ENCODE data around the gene ZBTB7C. TPM values are rescaled to one million over a fixed set of nuclear protein-coding genes. Genes with fewer than 3 reads are reported as not detected.
A peak's percentile ranks its signal among the peaks of the same experiment; 100 is the strongest.

ZBTB7C gene
- 10 to 100 TPM in 1 of 3 donors, 1 to 10 TPM in 2; 5.6 to 26.5 (median 6.1) TPM for total RNA-seq

DNA sequence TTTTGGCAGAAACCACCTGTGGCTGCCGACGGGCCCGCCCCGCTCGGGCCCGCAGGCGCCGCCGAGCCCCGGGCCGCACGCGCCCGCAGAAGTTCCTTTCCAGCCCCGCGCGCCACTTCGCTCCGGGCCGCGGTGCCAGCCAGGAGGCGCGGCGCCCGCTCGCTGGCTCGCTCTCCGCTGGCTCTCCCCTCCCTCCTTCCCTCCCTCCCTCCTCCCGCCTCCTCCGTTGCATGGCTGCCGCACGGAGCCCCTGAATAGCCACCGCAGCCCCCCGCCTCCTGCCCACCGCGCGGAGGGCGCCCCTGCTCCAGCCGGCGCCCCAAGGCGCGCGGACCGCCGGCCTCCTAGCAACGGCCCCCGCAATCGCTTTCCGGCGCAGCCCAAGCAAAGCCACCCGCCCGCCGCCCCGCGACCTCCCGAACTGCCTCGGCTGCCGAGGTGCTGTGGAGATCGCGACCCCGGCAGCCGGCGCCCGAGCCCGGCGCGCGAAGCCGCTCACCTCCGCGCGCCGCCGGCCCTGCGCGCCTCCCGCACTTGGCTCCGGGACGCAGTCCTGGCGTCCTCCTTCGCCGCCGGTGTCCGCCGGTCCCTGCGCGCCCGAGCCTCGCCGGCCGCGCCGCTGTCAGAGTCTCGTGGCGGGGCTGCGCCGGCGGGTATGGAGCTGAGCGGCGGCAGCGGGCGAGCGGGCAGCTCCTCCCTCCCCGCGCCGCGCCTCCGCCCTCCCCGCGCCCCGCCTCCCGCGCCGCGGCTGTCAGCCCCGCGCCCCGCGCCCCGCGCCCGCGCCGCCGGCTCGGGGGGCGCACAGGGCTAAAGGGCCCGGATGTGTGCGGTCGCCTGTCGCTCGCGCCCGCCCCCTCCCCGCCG lies at the start of gene ZBTB7C:
Gene ZBTB7C, minus strand, starts transcription at position 657 of the 864 bp plus-strand sequence.
- DNase-seq (ENCODE audit: low spot score in 2 of 2): no peak
- Histone ChIP-seq H3K4me3 (peak within 1 kb of the TSS; percentile 72 to 80 (median 74)), H3K27me3 (no peaks in the 10 kb centered on the region), H3K4me1 (peaks cover 0 to 4% of the 10 kb centered on the region in 2 donors), H3K27ac (peak within 1 kb of the TSS; percentile 80 to 88), H3K9me3 (no peaks in the 10 kb centered on the region), H3K36me3 (no peaks in the 10 kb centered on the region)
- no peak for TF ChIP-seq POLR2A (IDR thresholded peaks at IDR 0.05)
- intact Hi-C loops (cut with DNase I; ENCODE audit: low total_unique reads): no loop called here

DNA sequence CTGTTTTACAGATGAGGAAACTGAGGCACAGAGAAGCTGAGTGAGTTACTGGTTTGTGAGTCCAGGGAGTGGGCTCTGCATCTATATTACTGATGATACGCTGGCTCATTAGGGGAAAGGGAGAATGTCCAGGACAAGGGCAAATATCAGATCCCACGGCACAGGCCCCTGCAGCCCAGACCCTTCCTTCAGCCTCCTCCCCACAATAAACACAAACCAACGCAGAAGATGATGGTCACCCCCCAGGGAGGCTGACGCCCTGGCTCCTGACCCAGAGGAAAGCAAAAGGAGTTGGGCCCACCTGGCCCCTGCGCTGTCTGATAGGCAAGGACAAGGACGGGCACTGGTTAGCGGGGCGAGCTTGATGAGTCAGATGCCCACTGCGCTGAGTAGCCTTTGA lies 47.7 kb upstream of the ZBTB7C start:
- TF ChIP-seq POLR2AphosphoS5 (IDR thresholded peaks at IDR 0.05) (no peak), POLR2A (IDR thresholded peaks at IDR 0.05) (no peak)
- TF ChIP-seq, protein P1, sequence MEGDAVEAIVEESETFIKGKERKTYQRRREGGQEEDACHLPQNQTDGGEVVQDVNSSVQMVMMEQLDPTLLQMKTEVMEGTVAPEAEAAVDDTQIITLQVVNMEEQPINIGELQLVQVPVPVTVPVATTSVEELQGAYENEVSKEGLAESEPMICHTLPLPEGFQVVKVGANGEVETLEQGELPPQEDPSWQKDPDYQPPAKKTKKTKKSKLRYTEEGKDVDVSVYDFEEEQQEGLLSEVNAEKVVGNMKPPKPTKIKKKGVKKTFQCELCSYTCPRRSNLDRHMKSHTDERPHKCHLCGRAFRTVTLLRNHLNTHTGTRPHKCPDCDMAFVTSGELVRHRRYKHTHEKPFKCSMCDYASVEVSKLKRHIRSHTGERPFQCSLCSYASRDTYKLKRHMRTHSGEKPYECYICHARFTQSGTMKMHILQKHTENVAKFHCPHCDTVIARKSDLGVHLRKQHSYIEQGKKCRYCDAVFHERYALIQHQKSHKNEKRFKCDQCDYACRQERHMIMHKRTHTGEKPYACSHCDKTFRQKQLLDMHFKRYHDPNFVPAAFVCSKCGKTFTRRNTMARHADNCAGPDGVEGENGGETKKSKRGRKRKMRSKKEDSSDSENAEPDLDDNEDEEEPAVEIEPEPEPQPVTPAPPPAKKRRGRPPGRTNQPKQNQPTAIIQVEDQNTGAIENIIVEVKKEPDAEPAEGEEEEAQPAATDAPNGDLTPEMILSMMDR (IDR thresholded peaks at IDR 0.05): no peak
- intact Hi-C loops (cut with DNase I; ENCODE audit: low total_unique reads): no loop called here
- no peaks in the 10 kb centered on the region for H3K27me3 ChIP-seq
- peak overlapping the region; percentile 96 to 97 for H3K27ac ChIP-seq
- H3K36me3 ChIP-seq: no peaks in the 10 kb centered on the region
- DNase-seq (ENCODE audit: low spot score in 2 of 2): no peak
- H3K4me3 ChIP-seq: no peak overlapping the region
- H3K9me3 ChIP-seq: no peaks in the 10 kb centered on the region
- peaks cover 24 to 37% of the 10 kb centered on the region in 2 donors for H3K4me1 ChIP-seq

DNA sequence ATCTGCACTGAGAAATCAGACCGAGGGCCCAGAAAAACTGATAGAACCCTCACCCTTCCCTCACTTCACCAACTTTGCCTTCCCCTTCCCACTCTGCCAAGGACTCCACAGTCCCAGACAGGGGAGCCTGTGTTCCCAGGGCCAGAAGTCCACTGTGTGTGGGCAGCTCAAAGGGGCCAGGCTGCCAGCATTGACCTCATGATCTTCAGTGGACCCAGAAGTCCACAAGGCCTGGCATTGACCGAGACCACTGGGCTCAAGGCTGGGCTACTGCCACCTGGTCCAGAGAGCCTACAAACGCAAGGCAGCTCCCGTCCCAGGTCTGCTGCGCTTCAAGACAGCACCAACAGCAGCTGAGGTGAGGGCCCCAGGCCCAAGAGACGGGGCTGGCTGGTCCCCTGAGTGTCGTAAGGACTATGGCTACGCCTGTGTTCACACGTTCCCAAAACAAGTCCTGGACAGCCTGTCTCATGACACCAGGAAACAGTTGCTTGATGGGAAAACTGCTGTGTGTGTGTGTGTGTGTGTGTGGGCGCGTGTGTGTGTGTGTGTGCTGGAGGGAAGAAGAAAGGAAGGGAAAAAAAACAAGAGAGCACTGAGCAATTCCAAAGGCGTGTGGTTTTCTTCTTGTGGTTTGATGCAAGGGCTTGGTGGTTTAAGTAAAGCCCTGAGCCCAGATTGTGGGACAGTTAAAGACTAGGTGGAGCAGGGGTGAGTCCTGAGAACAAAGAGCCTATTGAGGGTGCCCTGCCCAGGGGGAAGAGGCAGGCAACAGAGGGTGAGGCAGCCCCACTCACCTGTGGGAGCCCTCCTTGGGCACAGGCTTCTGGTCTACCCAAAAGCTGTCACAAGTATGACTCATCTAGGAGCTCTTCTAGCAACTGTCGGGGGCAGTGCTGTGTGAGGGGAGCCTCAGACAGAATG lies 46.6 kb upstream of the ZBTB7C start:
- peak; percentile 62 to 91 for DNase-seq (ENCODE audit: low spot score in 2 of 2)
- Histone ChIP-seq H3K27me3 (no peaks in the 10 kb centered on the region), H3K4me1 (peaks cover 24 to 37% of the 10 kb centered on the region in 2 donors), H3K9me3 (no peaks in the 10 kb centered on the region), H3K4me3 (no peak overlapping the region), H3K27ac (peak overlapping the region; percentile 96 to 97), H3K36me3 (no peaks in the 10 kb centered on the region)
- TF ChIP-seq POLR2AphosphoS5 (IDR thresholded peaks at IDR 0.05) (peak in 1 of 3 donors; percentile 57), POLR2A (IDR thresholded peaks at IDR 0.05) (no peak)
- TF ChIP-seq, protein P1 (IDR thresholded peaks at IDR 0.05): no peak
- intact Hi-C loops (cut with DNase I; ENCODE audit: low total_unique reads): no loop called here

DNA sequence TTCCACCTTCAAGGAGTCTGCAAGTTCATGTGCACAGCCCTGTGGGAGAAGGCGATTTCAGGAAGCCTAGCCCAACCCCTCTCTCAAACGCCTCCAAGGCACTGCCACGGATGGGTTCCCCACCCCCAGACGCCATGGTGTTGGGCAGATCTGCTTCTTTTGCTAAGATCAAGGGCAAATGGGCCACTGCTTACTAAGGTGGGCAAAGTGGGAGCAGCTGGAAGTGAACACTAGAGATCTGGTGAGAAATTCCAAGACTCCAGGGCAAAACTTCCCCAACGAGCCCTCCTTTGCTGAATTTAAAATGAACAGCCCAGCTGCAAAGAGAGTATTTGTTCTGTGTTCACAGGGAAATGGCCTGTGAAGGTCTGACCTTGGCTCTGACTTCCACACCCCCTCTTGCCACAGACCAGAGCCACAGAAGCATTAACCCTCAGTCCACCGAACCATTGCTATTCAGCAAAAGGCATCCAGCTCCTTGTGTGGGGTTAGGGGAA lies 45.1 kb upstream of the ZBTB7C start:
- Histone ChIP-seq H3K4me1 (peaks cover 24 to 37% of the 10 kb centered on the region in 2 donors), H3K36me3 (no peaks in the 10 kb centered on the region), H3K27ac (peak overlapping the region; percentile 96 to 97), H3K27me3 (no peaks in the 10 kb centered on the region), H3K4me3 (peak overlapping the region in 1 of 3 donors; percentile 8), H3K9me3 (no peaks in the 10 kb centered on the region)
- TF ChIP-seq POLR2A (IDR thresholded peaks at IDR 0.05): no peak
- TF ChIP-seq, protein P1 (IDR thresholded peaks at IDR 0.05): no peak
- TF ChIP-seq POLR2AphosphoS5 (IDR thresholded peaks at IDR 0.05): no peak
- intact Hi-C loops (cut with DNase I; ENCODE audit: low total_unique reads): no loop called here
- no peak for DNase-seq (ENCODE audit: low spot score in 2 of 2)

DNA sequence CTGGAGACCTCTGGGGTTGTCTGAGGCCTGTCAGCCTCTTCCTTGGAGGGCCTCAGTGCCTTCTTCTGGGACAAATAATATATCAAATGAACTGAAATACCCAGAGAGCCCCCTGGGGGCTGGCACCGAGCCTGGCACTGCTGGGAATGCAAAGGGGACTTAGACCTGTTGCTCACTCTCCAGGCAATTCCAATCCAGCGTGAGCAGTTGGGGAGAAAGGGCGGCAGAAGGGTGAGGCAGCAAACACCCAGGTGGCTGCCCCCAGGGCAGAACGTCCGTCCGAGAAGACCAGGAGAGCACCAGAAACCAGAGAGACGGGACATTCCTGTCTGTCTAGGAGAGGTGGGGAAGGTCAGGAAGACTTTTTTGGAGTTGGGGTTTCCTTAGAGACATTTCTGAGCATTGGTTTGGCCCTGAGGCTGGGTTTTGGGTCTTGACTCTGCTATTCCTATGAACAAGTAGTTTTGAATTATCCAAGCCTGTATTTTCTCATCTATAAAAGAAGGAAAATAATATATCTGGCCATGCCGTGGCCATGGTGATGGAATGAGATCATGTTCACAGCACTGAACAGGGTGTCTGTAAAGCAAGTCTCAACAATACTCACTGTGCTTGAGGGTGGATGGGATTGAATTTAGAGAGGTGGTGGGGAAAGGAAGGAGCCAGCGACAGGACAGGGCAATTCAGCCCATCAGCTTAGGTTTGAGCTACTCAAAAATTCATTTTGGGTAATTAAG lies 44.3 kb upstream of the ZBTB7C start:
- Histone ChIP-seq H3K27me3 (no peaks in the 10 kb centered on the region), H3K9me3 (no peaks in the 10 kb centered on the region), H3K4me1 (peaks cover 24 to 37% of the 10 kb centered on the region in 2 donors), H3K36me3 (no peaks in the 10 kb centered on the region), H3K27ac (peak overlapping the region; percentile 96 to 97), H3K4me3 (peak overlapping the region in 1 of 3 donors; percentile 15)
- intact Hi-C loops (cut with DNase I; ENCODE audit: low total_unique reads): no loop called here
- DNase-seq (ENCODE audit: low spot score in 2 of 2): peak; percentile 74 to 79
- TF ChIP-seq POLR2AphosphoS5 (IDR thresholded peaks at IDR 0.05): peak in 1 of 3 donors; percentile 26
- TF ChIP-seq, protein P1 (IDR thresholded peaks at IDR 0.05): no peak
- no peak for TF ChIP-seq POLR2A (IDR thresholded peaks at IDR 0.05)
